HG03342 (cell line): ENCODE measurements around the gene MAP7.

Source experiments
- ATAC-seq: cut with Tn5 transposase; IDR thresholded peaks from one replicate; pipeline ENCODE4 v1.9.1; 2021; ENCODE audit warnings: mild to moderate bottlenecking, moderate library complexity; ENCODE audit not compliant: unreplicated experiment

MAP7 gene

DNA sequence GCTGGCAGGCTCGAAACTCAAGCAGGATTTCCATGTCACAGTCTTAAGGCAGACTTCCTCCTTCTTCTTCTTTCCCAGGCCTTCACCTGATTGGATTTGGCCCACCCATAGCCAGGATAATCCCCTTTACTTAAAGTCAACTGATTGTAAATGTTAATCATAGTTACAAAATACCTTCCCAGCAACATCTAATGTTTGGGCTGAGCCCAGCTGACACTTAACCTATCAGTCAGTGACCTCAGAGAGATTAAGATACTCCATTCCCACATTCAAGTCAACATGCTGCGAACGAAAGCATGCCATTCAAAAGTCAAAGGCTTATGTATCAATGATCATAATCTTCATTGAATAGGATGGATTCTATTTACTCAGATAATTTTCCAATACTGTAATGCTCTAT is 16.0 kb downstream of the MAP7 start:
- ATAC-seq: no peak

DNA sequence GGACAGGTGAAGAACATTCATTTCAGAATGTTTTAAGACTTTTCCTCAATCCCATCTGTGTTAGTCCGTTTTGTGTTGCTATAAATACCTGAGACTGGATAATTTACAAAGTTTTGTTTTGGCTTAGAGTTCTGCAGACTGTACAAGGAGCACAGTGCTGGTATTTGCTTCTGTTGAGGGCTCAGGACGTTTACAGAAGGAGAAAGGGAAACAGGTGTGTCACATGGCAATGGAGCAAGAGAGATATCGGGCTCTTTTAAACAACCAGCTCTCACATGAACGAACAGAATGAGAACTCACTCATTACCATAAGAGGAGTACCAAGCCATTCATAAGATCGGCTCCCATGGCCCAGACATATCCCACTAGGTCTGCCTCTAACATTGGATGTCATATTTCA is 16.7 kb downstream of the MAP7 start:
- ATAC-seq: no peak

DNA sequence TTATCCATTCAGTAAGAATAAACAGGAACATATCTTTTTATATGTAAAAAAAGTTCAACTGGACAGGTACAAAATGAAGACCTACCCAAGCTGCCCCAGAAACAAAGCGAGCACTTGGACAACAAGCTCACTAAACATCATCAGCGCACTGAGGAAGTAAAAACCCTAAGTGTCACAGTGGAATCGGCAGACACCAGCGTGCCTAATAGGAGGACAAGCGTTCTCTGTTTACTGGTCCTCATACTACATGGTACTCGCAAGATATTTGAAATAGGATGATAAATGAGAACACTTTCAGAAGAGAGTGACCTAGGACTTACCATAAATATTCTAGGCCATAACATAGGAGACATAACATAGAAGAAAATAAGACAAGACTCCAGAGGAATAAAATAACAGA is 18.2 kb downstream of the MAP7 start:
- ATAC-seq: no peak

DNA sequence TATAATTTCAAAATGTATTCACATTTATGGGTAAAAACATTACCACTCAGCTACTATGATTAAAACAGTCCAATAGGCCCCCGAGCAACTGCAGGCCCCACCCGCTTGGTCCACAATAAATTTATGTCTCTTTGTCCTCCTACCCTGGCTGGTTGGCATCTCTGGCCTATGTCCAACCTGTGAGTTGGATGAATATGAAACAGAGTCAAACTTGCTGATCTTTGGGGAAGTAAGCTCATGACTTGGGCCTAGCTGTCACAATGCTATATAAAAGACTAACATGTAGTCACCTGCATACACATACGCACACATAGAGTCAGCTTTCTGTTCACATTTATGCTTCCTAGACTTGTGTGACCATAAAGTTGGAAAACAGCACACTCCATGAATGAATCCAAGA is 20.5 kb downstream of the MAP7 start:
- no peak for ATAC-seq

DNA sequence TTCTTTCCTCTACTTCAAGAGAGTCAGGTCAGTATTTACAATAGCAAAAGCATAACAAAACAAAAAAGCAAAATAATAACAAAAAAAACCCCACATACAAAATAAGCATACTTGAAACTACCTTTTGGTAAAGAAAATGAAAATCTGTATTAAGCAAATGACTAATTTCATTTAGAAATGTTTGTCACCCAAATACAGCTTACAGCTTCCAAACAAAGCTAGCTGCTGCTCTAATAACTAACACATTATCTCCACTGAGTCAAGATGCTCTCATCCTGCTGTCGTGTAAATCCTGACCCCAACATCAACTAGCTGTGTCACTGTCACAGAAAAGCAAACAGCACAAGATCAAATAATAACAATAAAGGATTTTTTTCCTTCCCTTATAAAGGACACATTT is 21.7 kb downstream of the MAP7 start:
- no peak for ATAC-seq

DNA sequence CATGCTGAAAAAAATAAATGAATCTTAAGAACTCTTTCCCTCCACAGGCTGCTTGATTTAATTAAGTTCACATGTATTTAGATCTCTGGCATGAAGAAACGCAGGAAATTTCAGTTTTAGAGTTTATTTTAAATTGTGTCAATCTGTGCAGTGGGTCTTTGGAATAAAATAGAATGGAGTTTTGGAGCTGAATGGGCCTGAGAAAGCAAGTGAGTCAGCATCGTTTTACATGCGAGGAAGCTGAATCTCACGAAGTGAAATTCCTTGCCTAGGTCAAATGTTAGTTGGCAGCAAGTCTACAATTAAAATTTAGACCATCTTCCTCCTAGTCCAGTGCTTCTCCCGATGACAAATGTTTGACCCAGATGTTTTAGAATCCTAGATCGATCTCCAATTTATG is 22.4 kb downstream of the MAP7 start:
- no peak for ATAC-seq

DNA sequence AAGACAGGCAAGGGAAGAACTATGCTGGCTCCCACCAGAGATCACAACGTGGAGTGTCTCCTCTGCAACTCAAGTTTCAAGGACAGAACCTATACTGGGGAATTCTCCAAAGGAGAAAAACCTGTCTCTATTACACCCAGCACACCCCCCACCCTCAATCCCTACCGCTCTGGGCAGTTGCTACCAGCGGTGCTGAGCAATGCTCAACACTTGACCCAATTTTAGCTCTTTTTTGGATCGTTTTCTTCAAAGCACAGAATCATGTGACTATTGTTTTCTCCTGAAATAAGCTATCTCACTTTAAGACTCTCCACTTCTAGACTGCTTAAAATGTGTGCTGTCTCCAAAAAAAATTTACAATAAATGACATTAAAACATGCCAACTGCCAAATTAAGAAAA is 23.3 kb downstream of the MAP7 start:
- ATAC-seq: no peak

DNA sequence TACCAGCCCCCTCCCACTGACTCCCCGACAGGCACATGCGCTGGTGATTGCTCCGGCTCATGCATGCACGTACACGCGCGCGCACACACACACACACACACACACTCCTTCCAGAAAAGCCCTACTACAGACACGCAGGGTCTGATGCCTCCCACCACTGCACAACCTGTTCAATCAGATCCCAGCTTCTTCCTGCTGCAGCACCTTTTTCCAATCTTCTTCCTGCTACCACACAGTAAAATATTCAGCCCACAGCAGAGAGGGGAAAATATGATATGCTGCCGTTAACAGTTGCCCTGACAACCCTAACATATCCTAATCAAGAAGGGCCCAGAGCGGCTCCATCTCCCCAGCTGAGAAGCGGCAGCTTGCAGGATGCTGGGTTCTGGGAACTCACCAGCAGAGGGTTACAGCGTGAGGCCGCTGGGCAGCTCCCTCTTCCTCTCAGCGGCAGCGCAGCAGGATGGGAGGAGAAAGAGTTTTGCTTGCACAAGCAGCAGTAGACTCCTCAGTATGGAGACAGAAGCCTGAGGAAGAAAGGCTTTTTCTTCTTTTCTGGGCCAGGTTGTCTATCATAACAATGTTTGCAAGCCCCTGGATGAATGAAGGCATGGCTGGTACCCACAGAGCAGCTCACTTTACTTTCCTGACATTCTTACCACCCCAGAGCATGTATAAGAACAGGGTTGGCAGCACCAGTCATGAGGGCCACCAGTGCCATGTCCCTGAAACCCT is 23.9 kb downstream of the MAP7 start:
- no peak for ATAC-seq

DNA sequence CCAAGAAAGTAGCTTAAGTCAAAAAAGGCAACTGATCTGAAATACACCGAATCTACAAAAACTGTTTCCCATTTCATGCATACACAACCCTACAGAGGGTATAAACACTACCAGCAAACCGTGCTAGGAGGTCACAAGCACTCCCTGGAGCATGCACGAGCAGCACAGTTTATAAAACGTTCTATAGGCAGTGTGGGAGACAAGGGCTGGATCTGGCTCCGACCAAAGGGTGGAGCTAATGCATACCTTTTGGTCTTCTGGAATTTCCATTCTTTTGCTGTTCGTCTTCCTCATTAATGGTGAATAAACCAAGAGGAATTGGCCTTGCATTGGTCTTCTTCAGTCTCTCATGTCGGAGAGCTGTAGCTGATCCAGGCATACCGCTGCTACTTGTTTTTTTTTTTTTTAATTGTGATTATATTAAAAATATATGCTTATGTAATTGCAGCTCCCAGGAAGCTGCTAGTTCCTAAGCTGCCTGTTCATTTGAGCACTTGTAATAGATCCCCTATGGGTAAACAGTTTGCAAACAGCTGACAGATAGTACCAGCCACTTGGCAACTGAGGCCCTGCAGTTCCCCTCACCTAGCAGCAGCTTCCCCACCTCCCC is 24.5 kb downstream of the MAP7 start:
- no peak for ATAC-seq

DNA sequence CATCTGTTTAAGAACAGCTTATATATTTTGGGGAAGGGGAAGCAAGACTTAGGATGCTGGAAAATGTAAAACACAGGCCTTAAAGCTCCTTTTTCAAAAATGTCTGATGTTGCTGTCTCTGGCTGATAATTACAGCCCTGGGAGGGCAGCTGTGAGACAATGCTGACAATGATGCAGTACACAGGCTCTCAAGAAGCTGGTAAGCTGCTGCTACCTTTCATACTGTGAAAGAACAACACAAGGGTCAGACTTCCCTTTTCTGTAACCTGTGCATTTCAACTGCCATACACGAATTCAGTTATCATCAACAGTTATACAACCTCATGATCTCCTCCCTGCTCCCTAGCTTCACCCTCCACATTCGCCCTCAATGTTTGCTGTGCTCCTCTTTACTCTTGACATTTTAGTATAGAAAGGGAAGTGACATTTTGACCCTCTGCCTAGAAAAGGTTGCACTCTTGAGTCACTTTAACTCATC is 25.2 kb downstream of the MAP7 start:
- no peak for ATAC-seq

DNA sequence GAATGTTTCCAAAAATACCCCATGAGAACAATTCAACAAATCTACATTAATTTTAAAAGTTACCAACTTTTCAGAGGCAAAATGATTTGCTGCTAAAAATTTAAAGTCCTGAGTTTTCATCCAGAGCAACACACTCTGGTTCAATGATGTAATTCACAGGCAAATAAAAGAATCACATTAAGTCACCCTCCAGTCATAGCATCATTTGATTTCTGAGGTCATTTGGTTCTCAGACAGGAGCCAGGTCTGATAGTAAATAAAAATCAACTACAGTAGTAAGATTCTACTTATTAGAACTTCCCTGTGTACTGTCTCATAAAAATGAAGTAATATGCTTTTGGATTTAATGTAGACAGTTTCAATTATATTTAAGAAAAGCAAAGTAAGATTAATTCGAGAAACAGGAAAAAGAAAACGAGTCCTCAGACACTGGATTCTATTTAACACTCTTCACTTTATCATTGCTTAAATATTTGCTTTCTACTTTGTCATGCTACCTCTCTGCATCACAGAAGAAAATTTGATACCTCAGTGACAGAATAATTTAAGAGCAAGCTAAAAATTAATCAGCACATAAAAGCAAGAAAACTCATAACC is 25.8 kb downstream of the MAP7 start:
- no peak for ATAC-seq

DNA sequence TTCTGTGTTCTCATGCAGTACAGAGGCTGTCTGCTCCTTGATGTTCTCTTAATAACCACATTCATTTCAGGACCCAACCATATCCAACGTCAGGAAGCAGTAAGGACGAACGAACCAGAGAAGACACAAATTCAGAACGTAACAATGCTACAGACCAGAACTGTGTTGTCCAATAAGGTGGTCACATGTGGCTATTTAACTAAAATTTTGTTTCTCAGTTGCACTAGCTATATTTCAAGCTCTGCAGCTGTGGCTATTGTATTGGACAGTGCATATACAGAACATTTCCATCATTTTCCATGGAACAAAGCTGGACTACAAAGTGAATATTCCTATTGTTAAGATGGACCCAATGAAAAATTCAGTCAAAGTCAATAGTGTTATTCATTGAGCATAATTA is 27.0 kb downstream of the MAP7 start:
- no peak for ATAC-seq

DNA sequence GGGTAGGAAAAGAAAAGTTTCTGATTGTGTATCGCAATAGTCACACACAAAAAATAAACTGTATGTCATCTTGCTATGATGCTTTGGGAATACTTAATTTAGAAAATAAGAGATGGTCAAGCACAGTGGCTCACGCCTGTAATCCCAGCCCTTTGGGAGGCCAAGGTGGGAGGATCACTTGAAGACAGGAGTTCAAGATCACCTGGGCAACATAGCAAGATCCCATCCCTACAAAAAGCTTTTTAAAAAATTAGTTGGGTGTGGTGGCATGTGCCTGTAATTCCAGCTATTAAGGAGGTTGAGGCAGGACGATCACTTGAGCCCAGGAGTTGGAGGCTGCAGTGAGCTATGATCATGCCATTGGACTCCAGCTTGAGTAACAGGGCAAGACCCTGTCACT is 27.6 kb downstream of the MAP7 start:
- ATAC-seq: no peak

DNA sequence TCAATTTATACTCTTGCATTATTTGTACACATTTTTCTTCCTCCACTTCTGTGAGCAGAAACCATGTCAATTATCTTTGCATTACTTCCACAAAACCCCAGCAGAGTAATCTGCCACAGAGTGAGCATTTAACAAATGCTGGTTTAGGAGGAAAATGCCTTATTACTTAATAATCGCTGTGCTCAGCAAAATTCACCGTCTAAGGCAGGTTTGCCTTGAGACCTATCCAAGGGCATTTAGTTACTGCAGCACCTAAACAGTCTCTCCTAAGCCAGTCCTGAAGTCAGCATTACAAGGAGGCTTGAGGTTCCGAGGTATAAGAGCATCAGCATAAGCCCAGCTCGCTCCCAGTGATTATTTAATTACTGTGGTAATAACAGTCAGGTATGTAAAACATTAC is 28.3 kb downstream of the MAP7 start:
- no peak for ATAC-seq

DNA sequence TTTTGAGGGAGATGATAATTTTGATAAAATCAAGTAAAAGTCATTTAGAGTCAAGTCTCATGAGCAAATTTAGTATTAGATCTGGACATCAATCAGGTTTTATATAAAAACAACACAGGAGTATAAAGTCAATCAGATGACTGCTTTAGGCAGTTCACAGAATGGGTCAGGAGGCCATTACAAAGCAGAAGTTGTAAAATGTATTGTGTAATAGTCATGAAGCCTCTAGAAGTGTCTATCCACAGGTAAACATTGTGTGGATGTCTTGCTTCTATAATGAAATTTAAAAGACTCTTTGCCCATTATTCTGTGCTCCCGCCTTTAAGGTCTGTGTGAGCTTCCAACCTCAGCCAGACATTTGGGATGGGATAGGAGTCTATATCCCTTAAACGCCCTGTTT is 28.8 kb downstream of the MAP7 start:
- no peak for ATAC-seq

DNA sequence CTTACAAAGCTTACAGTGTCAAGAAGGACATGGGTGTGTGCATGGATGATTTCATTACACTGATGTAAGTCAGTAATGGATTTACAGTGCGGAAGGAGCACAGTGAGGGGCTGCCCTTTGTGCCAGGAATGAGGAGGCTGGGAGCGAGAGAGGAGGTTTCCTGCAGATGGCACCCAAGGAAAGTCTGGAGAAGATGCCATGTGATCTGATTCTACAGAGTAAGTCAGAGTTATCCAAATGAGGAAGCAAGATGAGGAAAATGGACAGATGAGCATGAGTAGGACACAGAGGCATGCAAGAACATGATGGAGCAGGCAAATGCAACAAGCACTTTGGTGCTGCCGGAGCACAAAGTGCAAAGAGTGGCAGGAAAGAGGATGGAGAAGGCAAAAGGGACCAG is 29.7 kb downstream of the MAP7 start:
- ATAC-seq: no peak

DNA sequence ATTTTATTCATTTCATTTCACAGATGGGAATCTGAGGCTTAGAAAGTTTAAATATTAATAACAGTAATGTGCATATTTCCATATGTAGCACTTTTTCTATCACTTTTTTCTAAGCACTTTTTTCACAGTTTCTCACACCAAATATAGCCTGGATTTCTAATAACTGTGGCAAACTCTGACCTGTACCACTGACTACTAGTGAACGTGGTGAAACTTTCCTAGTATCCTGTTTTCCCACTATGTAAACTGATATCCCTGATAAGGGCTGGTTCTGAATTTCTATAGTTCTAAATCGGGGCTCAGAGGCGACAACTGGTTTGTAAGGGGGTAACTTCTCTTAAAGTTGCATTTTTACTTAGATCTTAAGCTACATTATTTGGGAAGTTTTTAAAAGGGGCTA is 32.6 kb downstream of the MAP7 start:
- ATAC-seq: no peak

DNA sequence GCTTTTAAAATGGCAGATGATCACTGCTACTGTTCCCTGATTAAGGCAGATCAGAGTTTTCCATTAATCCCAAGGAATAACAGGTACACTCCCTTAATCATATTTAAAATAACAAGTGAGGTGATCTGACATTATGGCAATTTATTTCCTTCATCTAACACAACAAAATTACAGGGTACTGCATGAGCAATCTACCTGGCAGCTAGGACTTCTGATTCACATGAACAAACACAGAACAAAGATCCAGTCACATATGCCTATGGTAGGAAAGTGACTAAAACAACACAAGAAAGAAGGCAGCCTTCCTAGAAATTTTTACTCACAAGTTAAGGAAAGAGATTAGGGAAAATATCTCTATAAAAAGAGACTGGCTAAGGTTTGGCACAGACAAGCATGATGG is 33.2 kb downstream of the MAP7 start:
- ATAC-seq: no peak

DNA sequence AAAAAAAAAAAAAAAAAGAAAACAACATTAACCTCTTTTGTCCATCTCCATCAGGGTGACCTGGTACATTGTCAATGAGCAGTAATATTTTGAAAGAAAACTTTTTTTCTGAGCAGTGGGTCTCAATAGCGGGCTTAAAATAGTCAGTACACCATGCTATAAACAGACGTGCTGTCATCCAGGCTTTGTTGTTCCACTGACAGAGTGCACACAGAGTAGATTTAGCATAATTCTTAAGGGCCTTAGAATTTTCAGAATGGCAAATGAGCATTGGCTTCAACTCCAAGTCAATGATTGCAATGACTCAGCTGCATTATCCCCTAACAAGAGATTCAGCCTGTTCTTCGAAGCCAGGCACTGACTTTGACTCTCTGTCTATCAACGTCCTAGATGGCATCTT is 35.6 kb downstream of the MAP7 start:
- no peak for ATAC-seq

DNA sequence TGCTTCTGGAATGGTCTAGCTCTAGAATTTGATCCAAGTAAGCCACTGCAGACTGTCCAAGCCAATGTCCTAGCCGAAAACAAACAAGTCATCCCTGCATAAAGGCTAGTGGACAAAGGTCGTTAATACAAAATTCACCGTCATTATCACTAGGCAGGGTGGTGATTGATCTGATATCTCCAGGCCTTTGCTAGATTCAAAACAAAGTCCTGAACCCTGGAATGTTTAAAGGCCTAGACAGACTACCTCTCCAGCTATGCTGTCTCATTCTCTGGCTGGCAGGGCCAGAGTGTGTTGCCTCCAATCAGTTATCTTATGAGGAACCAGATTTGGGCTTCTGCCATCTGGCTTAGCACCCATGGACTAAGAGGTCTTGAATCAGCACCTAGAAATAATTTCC is 38.3 kb downstream of the MAP7 start:
- no peak for ATAC-seq

DNA sequence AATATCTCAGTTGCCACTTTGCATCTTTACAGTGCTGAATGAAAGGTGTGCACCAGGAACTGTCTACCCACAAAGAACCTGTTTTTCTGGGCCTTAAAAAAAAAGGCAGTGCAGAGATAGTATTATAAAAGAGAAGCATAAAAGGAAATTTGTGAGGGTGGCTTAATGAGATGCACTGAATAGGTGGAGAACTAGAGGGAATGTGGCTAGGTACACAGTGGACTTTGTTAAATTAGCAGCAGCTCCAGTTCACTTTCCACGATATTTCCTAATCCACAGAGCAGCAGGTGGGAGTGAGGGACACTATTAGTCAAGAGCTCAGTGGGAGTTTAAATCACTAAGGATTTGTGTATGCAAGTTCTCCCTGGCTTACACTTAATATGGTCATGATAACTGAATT is 38.8 kb downstream of the MAP7 start:
- no peak for ATAC-seq

DNA sequence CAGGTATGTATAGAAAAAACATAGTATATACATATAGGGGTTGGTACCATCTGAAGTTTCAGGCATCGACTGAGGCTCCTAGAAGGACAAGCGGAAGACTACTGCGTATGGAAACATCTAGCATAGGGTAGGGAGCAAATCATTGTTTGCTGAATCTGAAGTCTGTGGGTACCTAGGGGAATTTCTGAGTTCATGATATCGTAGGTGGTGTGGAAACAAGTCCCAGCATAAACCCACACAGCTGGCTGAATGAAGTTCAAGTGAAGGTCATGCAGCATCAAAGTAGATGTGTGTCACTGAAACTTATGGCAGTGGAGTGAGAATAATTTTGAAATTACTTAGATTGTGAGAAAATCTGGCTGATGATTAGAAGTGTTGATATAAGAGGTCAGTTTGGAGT is 39.4 kb downstream of the MAP7 start:
- ATAC-seq: no peak

DNA sequence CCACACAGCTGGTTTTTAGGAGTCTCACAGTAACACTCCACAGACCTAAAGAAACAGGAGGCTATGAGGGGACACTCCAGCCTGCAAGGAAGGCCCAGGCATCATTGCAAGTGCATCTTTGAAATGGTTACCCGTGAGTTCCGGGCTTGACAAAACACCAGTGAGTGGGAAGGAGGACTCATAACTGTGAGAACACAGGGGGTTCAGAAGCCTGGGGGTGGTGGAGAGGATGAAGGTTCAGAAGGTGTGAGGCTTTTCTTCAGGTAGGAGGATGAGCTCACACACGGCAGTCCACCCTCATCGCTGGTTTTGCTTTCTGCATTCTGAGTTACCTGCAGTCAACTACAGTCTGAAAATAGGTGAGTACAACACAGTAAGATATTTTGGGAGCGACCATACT is 39.9 kb downstream of the MAP7 start:
- no peak for ATAC-seq
